OCI-LY7 (cell line): Measurements from ENCODE around the gene MED13.

Experiments
- CTCF ChIP-seq: fragments of 200-600 bp; sonication (generic); conservative IDR thresholded peaks from 2 replicates; pipeline ENCODE4 v1.5.1; 2014; ENCODE audit warnings: mild to moderate bottlenecking, antibody characterized with exemption, low read length, moderate library complexity, mixed read lengths
- EZH2phosphoT487 ChIP-seq: fragments of 200-600 bp; sonication (generic); IDR thresholded peaks from 2 replicates; pipeline ENCODE4 v1.6.1; 2018; ENCODE audit warnings: low read depth, borderline replicate concordance, mild to moderate bottlenecking, mixed run types, antibody characterized with exemption, low read length, moderate library complexity, mixed read lengths

GRCh38 chr17:61926826-61927207 is 138.3 kb downstream of the MED13 start:
- TF ChIP-seq CTCF (no peak), EZH2phosphoT487 (no peak)
